NCI-H226 (cell line): Measurements from ENCODE around the gene MYO18B.

Source experiments
- DNase-seq: peaks from one replicate; pipeline ENCODE4 v3.0.0-alpha.2; 2015

MYO18B gene

DNA sequence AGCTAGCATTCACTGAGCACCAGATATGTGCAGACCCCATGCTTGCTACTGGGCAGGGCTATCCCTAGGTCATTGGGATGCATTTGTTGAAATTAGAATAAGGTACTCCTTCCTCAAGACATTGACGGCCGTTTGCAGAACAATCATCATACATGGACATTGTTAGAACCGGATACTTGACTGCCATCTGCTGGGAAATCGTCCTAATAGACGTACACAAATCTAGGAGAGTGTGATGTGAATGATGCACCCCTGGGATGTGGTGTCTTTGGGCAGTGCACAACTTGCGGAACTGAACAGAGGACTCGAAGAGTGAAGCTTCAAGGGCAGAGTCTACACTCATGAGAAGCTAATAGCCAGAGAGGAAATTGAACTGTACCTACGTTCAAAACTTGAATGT, 35.9 kb downstream of the MYO18B start:
- DNase-seq = no peak

- DNase-seq = no peak
These were observed 37.4 kb downstream of the MYO18B start for GRCh38 chr22:25779426-25779825.

DNA sequence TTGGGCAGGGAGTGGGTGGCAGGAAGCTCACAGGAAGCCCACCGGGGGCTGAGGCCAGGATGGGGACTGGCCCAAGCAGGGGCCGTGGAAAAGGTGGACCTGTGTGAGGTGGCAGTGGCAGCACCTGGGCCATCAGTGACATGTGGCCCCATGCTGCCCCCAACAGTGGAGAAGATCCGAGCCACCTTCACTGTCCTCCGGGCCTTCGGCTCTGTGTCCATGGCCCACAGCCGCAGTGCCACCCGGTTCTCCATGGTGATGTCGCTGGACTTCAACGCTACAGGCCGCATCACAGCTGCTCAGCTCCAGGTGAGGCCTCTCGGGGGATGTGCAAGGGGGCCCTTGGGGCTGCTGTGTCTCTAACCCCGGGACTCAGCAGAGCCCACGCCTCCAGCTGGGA, 37.9 kb downstream of the MYO18B start:
- DNase-seq = no peak

- DNase-seq = no peak
These were observed 38.7 kb downstream of the MYO18B start for GRCh38 chr22:25780673-25781072.

DNA sequence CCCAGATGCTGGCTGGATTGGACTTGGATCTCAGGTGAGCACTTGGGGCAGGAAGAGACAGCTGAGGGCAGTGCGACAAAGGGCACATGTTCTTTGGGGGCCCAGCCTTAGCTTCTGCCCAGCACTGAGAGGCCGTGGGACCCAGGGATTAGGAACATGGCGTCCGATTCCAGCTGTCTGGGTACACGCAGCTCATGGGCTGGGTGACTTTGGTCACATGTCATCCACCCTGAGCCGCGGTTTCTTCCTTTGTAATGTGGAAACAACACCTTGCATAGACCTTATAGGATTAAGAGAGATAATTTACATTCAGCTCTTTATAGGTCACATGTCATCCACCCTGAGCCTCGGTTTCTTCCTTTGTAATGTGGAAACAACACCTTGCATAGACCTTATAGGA, 39.8 kb downstream of the MYO18B start:
- no peak for DNase-seq

DNA sequence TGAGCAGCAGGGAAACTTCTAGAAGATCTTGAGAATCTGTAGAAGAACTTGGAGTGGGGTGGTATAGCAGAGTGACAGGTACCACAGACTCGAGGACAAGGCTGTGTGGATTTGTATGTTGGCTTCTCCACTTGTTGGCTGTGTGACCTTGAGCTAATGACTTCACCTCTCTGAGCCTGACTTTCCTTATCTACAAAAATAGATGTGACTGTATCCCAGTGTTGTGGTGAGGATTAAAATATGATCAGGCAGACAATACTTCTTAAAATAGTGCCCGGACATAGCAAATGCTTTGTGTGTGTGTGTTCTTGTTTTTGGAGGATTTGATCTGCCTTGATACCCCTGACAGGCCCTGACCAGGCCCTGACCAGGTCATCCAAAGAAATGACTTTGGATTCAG, 40.8 kb downstream of the MYO18B start:
- no peak for DNase-seq

GRCh38 chr22:25783856-25784255, 41.9 kb downstream of the MYO18B start:
- DNase-seq = no peak

DNA sequence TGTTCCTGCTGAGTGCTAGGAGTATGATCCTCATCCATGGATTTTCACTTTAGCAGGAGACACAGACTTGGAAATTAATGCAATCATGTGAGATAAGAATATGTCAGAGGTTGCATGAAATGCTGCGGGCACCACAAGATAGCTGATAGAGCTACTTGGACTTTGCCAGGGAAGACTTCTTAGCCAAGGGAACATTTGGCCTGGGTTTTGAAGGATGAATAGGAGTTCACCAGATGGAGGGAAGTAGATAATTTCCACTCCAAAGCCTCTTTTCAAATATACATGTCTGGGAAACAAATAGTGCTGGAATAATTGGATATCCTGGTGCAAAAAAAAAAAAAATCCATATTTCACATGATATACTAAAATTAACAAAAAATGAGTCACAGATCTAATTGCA, 44.2 kb downstream of the MYO18B start:
- no peak for DNase-seq

DNA sequence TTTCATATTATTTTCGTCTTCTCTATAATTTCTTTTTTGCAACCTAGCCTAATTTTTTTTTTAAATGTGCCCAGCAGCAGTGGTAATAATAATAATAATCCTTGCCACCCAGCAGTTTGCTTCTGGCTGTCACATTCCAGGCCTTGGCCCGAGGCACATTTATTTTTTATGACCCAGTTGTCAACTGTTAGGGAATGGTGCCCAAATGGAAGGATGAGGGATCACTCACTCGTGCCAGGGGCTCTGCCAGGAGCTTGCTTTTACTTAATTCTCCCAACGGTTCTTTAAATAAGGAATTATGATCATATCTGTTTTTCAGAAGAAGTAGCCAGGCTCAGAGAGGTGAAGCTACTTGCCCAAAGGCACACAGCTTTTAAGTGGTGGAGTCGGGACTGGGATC, 49.6 kb downstream of the MYO18B start:
- DNase-seq = no peak

- DNase-seq = no peak
These were observed 53.5 kb downstream of the MYO18B start for GRCh38 chr22:25795478-25795877.

DNA sequence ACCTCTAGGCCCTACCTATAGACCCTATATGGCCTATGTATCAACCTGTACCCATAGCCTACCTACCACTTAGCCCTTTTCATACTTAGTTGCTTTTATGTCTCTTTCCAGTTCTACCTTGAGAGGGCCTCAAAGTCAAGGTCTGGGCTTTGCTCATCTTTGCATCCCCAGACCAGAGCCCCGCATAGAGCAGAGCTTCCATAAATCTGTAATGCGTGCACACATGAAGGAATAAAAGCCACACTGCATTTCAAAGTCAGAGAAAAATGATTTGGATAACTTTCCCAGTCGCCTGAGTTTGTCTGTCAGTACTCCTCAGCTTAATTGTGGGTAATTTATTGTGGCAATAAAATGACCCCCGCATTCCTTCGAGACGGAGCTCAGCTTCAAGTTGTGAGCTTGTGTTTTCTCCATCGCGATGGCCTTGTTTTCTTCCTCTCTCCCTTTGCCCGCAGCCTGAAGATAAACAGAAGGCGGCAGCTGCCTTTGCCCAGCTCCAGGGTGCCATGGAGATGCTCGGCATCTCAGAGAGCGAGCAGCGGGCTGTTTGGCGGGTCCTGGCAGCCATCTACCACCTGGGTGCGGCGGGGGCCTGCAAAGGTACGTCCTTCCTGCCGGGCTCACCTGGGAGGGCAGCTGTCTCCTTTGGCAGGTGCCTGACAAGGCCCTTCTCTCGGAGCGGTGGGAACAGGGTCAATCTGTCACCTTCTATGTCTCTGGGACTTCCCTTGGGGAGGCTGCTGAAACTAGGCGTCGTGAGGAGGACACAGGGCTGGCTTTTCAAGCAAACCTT, 55.7 kb downstream of the MYO18B start:
- DNase-seq = no peak

DNA sequence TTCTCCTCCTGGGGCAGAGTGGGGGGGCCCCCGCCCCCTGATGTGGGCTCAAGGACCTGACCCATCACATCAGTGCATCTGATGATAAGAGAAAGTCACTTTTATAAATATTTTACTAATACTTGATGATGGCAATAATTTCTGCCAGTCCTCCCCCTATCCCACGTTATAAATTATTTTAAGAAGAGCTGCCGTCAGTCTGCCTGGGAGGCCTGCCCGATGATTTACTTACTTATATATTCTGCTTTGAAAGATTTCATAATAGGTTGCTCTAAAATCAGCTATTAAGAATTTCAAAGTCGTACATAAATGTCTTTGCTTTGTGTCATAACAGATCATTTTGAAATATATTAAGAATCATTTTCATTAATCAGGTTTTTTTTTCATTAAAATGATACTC, 58.8 kb downstream of the MYO18B start:
- no peak for DNase-seq

- no peak for DNase-seq
These were observed 60.0 kb downstream of the MYO18B start for GRCh38 chr22:25802018-25802417.

DNA sequence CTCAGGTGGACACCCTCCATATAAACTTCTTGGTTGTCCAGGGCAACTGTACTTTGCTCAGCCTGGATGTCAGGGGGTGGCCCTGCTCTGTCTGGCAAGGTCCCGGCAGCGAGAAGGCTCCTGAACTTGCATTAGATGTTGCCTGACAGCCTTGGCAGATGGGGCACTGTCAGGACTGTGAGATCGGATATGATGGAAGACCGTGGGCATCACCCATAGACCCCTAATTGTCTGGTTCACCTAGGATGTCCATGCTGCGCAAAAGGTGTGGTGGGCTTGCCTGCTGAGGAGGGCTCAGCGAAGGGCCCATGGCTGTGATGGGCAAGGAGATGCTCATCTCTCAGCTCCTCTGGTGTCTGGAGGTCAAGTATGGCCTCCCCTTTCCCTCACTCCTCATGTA, 62.7 kb downstream of the MYO18B start:
- no peak for DNase-seq

- DNase-seq = no peak
These were observed 64.6 kb downstream of the MYO18B start for GRCh38 chr22:25806579-25806978.

DNA sequence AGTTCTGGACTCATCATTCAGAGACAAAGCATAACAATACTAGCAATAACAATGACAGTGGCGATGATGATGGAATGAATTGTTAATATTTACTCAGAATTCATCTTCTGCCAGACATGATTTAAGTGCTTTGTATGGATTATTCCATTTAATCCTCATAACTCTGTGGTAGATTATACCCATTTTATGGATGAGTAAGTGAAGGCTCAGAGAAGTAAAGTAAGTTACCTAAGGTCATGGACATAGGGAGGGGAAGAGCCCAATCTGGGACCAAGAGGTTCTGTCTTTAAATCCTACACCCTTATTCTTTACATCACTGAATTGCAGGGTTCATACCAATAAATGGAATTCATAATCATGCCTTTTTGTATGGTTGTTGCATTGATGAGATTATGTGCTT, 72.7 kb downstream of the MYO18B start:
- no peak for DNase-seq

GRCh38 chr22:25815561-25815960, 73.6 kb downstream of the MYO18B start:
- no peak for DNase-seq

DNA sequence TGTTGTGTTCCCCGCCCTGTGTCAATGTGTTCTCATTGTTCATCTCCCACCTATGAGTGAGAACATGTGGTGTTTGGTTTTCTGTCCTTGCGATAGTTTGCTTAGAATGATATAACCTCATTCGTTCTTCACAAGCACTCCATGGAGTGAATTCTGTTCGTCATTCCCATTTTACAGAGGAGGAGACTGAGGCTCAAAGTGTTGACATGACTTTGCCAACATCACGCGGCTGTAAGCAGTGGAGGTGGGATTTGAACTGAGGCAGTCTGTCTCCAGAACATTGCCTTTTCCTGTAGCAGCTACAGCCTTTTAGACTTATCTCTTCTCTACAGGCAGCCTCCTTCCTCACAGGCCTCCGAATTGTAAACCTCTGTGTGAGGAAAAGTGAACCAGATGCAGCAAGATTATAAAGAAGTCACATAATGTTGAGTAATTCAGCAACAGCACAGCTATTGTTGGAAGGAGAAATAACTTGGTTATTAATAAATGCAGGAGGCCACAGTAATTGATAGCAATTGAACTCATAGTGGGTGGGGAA, 74.6 kb downstream of the MYO18B start:
- no peak for DNase-seq

DNA sequence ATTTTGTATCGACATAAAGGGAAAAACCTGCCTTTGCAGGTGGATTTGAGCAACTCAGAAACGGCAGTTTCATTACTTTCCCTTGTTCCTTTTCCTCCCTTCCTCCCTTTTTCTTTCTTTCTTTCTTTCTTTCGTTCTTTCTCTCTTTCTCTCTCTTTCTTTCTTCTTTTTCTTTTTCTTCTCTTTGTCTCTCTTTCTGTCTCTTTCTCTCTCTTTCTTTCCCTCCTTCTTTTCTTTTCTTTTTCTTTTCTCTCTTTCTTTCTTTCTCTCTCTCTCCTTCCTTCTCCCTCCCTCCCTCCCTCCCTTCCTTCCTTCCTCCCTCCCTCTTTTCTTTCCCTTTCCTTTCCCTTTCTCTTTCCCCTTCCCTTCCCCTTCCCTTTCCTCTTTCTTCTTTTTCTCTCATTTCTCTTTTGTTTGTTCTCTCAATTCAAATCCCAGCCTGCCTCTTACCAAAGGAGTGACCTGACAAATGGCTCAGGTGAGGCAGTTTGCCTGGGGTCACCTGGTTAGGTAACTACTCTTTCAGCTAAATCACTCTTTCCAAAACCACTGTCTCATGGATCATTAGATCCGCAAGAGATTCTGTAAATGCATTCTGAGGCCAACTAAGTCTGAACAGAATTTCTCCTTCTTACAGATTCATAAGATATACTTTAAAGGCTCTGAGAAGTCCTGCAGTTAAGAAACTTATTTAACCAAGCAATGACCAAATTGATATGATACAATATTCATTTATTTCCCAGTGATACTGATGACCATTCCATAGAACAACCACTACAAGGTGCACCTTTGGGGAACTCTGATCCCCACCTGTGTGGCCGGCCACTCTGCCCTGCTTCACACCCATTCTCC, 75.3 kb downstream of the MYO18B start:
- no peak for DNase-seq

DNA sequence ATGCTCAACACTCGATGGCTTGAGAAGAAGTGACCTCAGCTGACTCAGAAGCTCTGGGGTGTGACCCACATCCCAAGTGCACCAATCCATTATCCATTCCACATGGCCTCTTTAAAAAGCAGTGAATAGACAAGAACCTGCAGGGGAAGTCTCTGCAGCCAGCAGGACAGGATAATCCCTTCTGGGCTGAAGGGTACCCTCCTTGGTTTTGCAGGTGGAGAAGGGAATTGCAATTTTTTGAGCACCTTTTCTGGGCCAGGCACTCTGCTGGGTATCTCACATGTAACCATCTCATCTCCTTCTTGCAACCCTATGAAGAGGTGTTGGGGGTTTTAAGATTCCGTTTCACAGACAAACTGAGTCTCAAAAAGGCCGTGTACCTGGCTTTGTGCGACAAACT, 76.6 kb downstream of the MYO18B start:
- DNase-seq = no peak

GRCh38 chr22:25822344-25822743, 80.4 kb downstream of the MYO18B start:
- DNase-seq = no peak

GRCh38 chr22:25823276-25823675, 81.3 kb downstream of the MYO18B start:
- DNase-seq = no peak

DNA sequence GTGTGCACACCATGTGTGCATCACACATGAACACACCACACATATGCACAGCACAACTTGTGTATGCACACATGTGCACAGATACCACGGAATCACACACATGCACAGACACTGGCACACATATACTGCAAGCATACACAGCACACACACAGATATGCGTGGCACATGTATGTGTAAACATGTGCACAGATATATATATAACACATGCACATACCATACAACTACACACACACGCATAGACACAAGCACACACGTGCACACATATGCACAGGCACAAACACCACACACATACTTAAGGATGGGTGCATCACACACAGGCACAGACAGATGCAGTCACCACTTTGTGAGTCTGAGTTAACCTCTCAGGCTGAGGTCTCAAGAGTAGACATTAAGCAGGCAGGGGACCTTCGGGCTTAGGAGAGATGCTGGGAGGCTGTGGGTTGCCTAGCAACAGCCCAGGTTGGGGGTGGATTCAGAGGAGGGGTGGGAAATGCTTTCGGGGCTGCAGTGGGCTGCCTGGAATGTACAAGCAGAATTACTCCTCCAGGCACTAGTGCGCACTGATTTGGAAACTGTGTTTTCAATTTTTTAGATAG, 82.9 kb downstream of the MYO18B start:
- DNase-seq = no peak

GRCh38 chr22:25827415-25827814, 85.4 kb downstream of the MYO18B start:
- DNase-seq = no peak
